Small intestine (tissue), 7 donors: Measurements from ENCODE around the gene FGF5. TPM values are rescaled to one million over a fixed set of nuclear protein-coding genes. Genes with fewer than 3 reads are reported as not detected.
"Not testable (repeated sequence)": the region's sequence is repeated elsewhere in the genome, so short reads cannot be mapped to it uniquely, and the experiment has no call there.

Experiments
- DNase-seq, 2 donors: peaks; one replicate each; pipeline versions ENCODE4 v3.0.0 to v3.0.0-alpha.2; 2013
- FAIRE-seq: peaks from 2 replicates; lab custom pipeline; 2012; peaks lifted over from hg19 to GRCh38; lab: Jason Lieb, UNC
- H3K27ac ChIP-seq, 3 donors: one replicate each; pipeline ENCODE4 v1.5.1; 2013; ENCODE audit warnings: low read length in 2 of 3, mild to moderate bottlenecking in 2 of 3, control low read depth in 1 of 3, inconsistent platforms in 1 of 3, low read depth in 1 of 3, moderate library complexity in 1 of 3
- H3K27me3 ChIP-seq, 3 donors: one replicate each; pipeline ENCODE4 v1.6.1; 2013; ENCODE audit warnings: low read length in 3 of 3, inconsistent platforms in 1 of 3; ENCODE audit not compliant: control insufficient read depth in 3 of 3, insufficient read depth in 3 of 3
- H3K36me3 ChIP-seq, 3 donors: one replicate each; pipeline ENCODE4 v1.6.1; 2013; ENCODE audit warnings: low read length in 3 of 3, inconsistent platforms in 1 of 3, low read depth in 1 of 3, mild to moderate bottlenecking in 1 of 3, moderate library complexity in 1 of 3; ENCODE audit not compliant: control insufficient read depth in 3 of 3, insufficient read depth in 2 of 3
- H3K4me1 ChIP-seq, 3 donors: one replicate each; pipeline ENCODE4 v1.6.1; 2013; ENCODE audit warnings: low read length in 2 of 3, inconsistent platforms in 1 of 3, low read depth in 1 of 3, mild to moderate bottlenecking in 1 of 3, moderate library complexity in 1 of 3; ENCODE audit not compliant: control insufficient read depth in 3 of 3, insufficient read depth in 2 of 3
- H3K4me3 ChIP-seq, 3 donors: one replicate each; pipeline ENCODE4 v1.5.1; 2013; ENCODE audit warnings: low read length in 3 of 3, control low read depth in 1 of 3, inconsistent platforms in 1 of 3, low read depth in 1 of 3, mild to moderate bottlenecking in 1 of 3, moderate library complexity in 1 of 3
- H3K9me3 ChIP-seq, 2 donors: one replicate each; pipeline ENCODE4 v1.6.1; 2013; ENCODE audit warnings: low read depth in 1 of 2, low read length in 1 of 2; ENCODE audit not compliant: control insufficient read depth in 2 of 2, insufficient read depth in 1 of 2
- WGBS, 3 donors: extraction: QIAGEN DNeasy Blood & Tissue Kit; methylation state at CpG; one replicate each; pipeline ENCODE4 v1.1.7; 2013; 5-methylcytosine and 5-hydroxymethylcytosine counted together
- polyA plus RNA-seq, 4 donors: library from polyadenylated mRNA; stranded (reverse) in 3 of 4; unstranded in 1 of 4; fragments of 200-250 nt in 3 of 4; fragments of 120-200 nt in 1 of 4; gene quantifications; one replicate each; pipeline versions ENCODE4 v1.2.1 to v1.2.3, GENCODE V29; 2013
- donor health status: healthy with polysubstance abuse.
- donor health status: control.
- donor health status: control.
- donor health status: Bipolar disorder and iron deficiency.
- donor health status: healthy.

Gene FGF5
- polyA plus RNA-seq, 4 donors: 0.01 to 0.10 TPM; not detected in 2

GRCh38 chr4:80307183-80307735, 40.8 kb downstream of the FGF5 start:
- Histone ChIP-seq H3K27me3 (peaks cover 0 to 19% (median 0%) of the 10 kb centered on the region in 3 donors), H3K9me3 (peaks cover 0 to 3% of the 10 kb centered on the region in 2 donors), H3K27ac (no peak overlapping the region), H3K4me3 (no peak overlapping the region), H3K4me1 (no peaks in the 10 kb centered on the region), H3K36me3 (no peaks in the 10 kb centered on the region)
- WGBS, 3 donors: 31 to 53% (median 44%) methylated on average over 1 of the region's 1 CpG
- DNase-seq (no peak), FAIRE-seq (no peak)

- H3K4me1 ChIP-seq: no peaks in the 10 kb centered on the region
- FAIRE-seq (no peak), DNase-seq (no peak)
- H3K36me3 ChIP-seq: no peaks in the 10 kb centered on the region
- H3K9me3 ChIP-seq: peaks cover 0 to 3% of the 10 kb centered on the region in 2 donors
- 33 to 57% (median 48%) methylated on average over 10 of the region's 10 CpGs for WGBS, 3 donors
- no peak overlapping the region for H3K4me3 ChIP-seq
- H3K27ac ChIP-seq: no peak overlapping the region
- peaks cover 0 to 19% (median 0%) of the 10 kb centered on the region in 3 donors for H3K27me3 ChIP-seq
These were observed 41.5 kb downstream of the FGF5 start for GRCh38 chr4:80307774-80308465.

GRCh38 chr4:80308466-80308822, 42.0 kb downstream of the FGF5 start:
- DNase-seq (no peak), FAIRE-seq (no peak)
- H3K27ac ChIP-seq: no peak overlapping the region
- no peaks in the 10 kb centered on the region for H3K36me3 ChIP-seq
- no peaks in the 10 kb centered on the region for H3K4me1 ChIP-seq
- WGBS, 3 donors: 37 to 52% (median 51%) methylated on average over 4 of the region's 4 CpGs
- no peak overlapping the region for H3K4me3 ChIP-seq
- peaks cover 0 to 19% (median 0%) of the 10 kb centered on the region in 3 donors for H3K27me3 ChIP-seq
- H3K9me3 ChIP-seq: peaks cover 0 to 3% of the 10 kb centered on the region in 2 donors

GRCh38 chr4:80309294-80310004, 43.0 kb downstream of the FGF5 start:
- H3K27ac ChIP-seq: no peak overlapping the region
- H3K36me3 ChIP-seq: no peaks in the 10 kb centered on the region
- H3K27me3 ChIP-seq: peaks cover 0 to 19% (median 0%) of the 10 kb centered on the region in 3 donors
- H3K4me3 ChIP-seq: no peak overlapping the region
- H3K4me1 ChIP-seq: no peaks in the 10 kb centered on the region
- peaks cover 0 to 3% of the 10 kb centered on the region in 2 donors for H3K9me3 ChIP-seq
- DNase-seq (no peak), FAIRE-seq (no peak)
- 73 to 88% (median 84%) methylated on average over 5 of the region's 5 CpGs for WGBS, 3 donors

- DNase-seq (no peak), FAIRE-seq (no peak)
- 75 to 88% (median 83%) methylated on average over 3 of the region's 3 CpGs for WGBS, 3 donors
These were observed 44.7 kb downstream of the FGF5 start for GRCh38 chr4:80311130-80311529.

GRCh38 chr4:80312124-80312523, 45.7 kb downstream of the FGF5 start:
- no peak for DNase-seq
- WGBS, 3 donors: 56 to 80% (median 70%) methylated on average over 1 of the region's 1 CpG

More at GRCh38 chr4:80311130-80311529, 44.7 kb downstream of the FGF5 start:
- H3K9me3 ChIP-seq: peaks cover 0 to 3% of the 10 kb centered on the region in 2 donors
- no peak overlapping the region for H3K4me3 ChIP-seq
- no peak overlapping the region for H3K27ac ChIP-seq
- H3K27me3 ChIP-seq: peaks cover 0 to 19% (median 0%) of the 10 kb centered on the region in 3 donors
- H3K4me1 ChIP-seq: no peaks in the 10 kb centered on the region
- H3K36me3 ChIP-seq: no peaks in the 10 kb centered on the region

GRCh38 chr4:80313627-80314026, 47.2 kb downstream of the FGF5 start:
- FAIRE-seq: no peak
- H3K27me3 ChIP-seq: peaks cover 0 to 6% (median 0%) of the 10 kb centered on the region in 3 donors

More at GRCh38 chr4:80312124-80312523, 45.7 kb downstream of the FGF5 start:
- Histone ChIP-seq H3K9me3 (peaks cover 0 to 3% of the 10 kb centered on the region in 2 donors), H3K27me3 (peaks cover 0 to 17% (median 0%) of the 10 kb centered on the region in 3 donors), H3K4me3 (no peak overlapping the region), H3K36me3 (no peaks in the 10 kb centered on the region), H3K27ac (no peak overlapping the region), H3K4me1 (no peaks in the 10 kb centered on the region)
- FAIRE-seq: no peak

GRCh38 chr4:80315848-80316247, 49.4 kb downstream of the FGF5 start:
- not testable (repeated sequence) for H3K27ac ChIP-seq, H3K4me1 ChIP-seq, H3K9me3 ChIP-seq, FAIRE-seq, H3K27me3 ChIP-seq, H3K36me3 ChIP-seq, H3K4me3 ChIP-seq, DNase-seq

More at GRCh38 chr4:80313627-80314026, 47.2 kb downstream of the FGF5 start:
- 69 to 76% (median 76%) methylated on average over 7 of the region's 7 CpGs for WGBS, 3 donors
- no peak for DNase-seq
- no peak overlapping the region for H3K4me3 ChIP-seq
- no peaks in the 10 kb centered on the region for H3K36me3 ChIP-seq
- no peaks in the 10 kb centered on the region for H3K4me1 ChIP-seq
- H3K9me3 ChIP-seq: peaks cover 0 to 3% of the 10 kb centered on the region in 2 donors
- H3K27ac ChIP-seq: no peak overlapping the region
